H9 (cell line): ENCODE data around the gene PI16. TPM values are rescaled to one million over a fixed set of nuclear protein-coding genes. Genes with fewer than 3 reads are reported as not detected.

Experiments
- DNase-seq: peaks from one replicate; pipeline ENCODE4 v3.0.0-alpha.2; 2017
- H2AFZ ChIP-seq: one replicate; pipeline ENCODE4 v1.6.1; 2013; ENCODE audit warnings: mild to moderate bottlenecking, low read length, control low read depth, moderate library complexity
- H2AK5ac ChIP-seq: 2 replicates; pipeline ENCODE4 v1.6.1; 2013; ENCODE audit warnings: low read length, control low read depth, mixed read lengths; ENCODE audit not compliant: insufficient read length
- H2BK120ac ChIP-seq: one replicate; pipeline ENCODE4 v1.6.1; 2013; ENCODE audit warnings: low read depth, mild to moderate bottlenecking, low read length, control low read depth, inconsistent platforms; ENCODE audit not compliant: poor library complexity, severe bottlenecking
- H2BK12ac ChIP-seq: 2 replicates; pipeline ENCODE4 v1.6.1; 2013; ENCODE audit warnings: low read length, control low read depth, mixed read lengths, low read depth; ENCODE audit not compliant: insufficient read length
- H2BK15ac ChIP-seq: 2 replicates; pipeline ENCODE4 v1.6.1; 2013; ENCODE audit warnings: low read depth, low read length, control low read depth
- H2BK20ac ChIP-seq: one replicate; pipeline ENCODE4 v1.6.1; 2013; ENCODE audit warnings: low read depth, mild to moderate bottlenecking, low read length, control low read depth, inconsistent platforms; ENCODE audit not compliant: poor library complexity, severe bottlenecking
- H2BK5ac ChIP-seq: 2 replicates; pipeline ENCODE4 v1.6.1; 2013; ENCODE audit warnings: low read length, control low read depth, mixed read lengths; ENCODE audit not compliant: insufficient read length
- H3K14ac ChIP-seq: 2 replicates; pipeline ENCODE4 v1.6.1; 2013; ENCODE audit warnings: low read length, control low read depth; ENCODE audit not compliant: insufficient read depth
- H3K18ac ChIP-seq: 2 replicates; pipeline ENCODE4 v1.6.1; 2013; ENCODE audit warnings: low read depth, mild to moderate bottlenecking, mixed read lengths, low read length, control low read depth; ENCODE audit not compliant: insufficient read length
- H3K23ac ChIP-seq: 2 replicates; pipeline ENCODE4 v1.6.1; 2013; ENCODE audit warnings: low read length, control low read depth, mixed read lengths, low read depth; ENCODE audit not compliant: insufficient read length
- H3K23me2 ChIP-seq: 2 replicates; pipeline ENCODE4 v1.6.1; 2013; ENCODE audit warnings: low read depth, mild to moderate bottlenecking, mixed read lengths, low read length, control low read depth; ENCODE audit not compliant: insufficient read length, poor library complexity, severe bottlenecking
- H3K27ac ChIP-seq: 2 replicates; pipeline ENCODE4 v1.5.1; 2013; ENCODE audit warnings: low read length, control low read depth, mixed read lengths, low read depth; ENCODE audit not compliant: insufficient read length
- H3K27me3 ChIP-seq: 2 replicates; pipeline ENCODE4 v1.6.1; 2013; ENCODE audit warnings: low read length, control low read depth, inconsistent platforms; ENCODE audit not compliant: insufficient read depth
- H3K4ac ChIP-seq: 2 replicates; pipeline ENCODE4 v1.6.1; 2013; ENCODE audit warnings: low read depth, mild to moderate bottlenecking, control low read depth, inconsistent platforms, low read length, moderate library complexity
- H3K4me1 ChIP-seq: 2 replicates; pipeline ENCODE4 v1.6.1; 2013; ENCODE audit warnings: low read length, control low read depth, inconsistent platforms; ENCODE audit not compliant: insufficient read depth
- H3K4me2 ChIP-seq: 2 replicates; pipeline ENCODE4 v1.6.1; 2013; ENCODE audit warnings: low read length, control low read depth, mixed read lengths; ENCODE audit not compliant: insufficient read length, insufficient read depth
- H3K56ac ChIP-seq: 2 replicates; pipeline ENCODE4 v1.6.1; 2013; ENCODE audit warnings: low read depth, mild to moderate bottlenecking, mixed read lengths, low read length, control low read depth; ENCODE audit not compliant: insufficient read length
- H3K79me1 ChIP-seq: 2 replicates; pipeline ENCODE4 v1.6.1; 2013; ENCODE audit warnings: low read depth, mild to moderate bottlenecking, moderate library complexity, low read length, control low read depth, inconsistent platforms; ENCODE audit not compliant: insufficient read depth, poor library complexity, severe bottlenecking
- H3K79me2 ChIP-seq: 2 replicates; pipeline ENCODE4 v1.6.1; 2013; ENCODE audit warnings: low read length, control low read depth, inconsistent platforms; ENCODE audit not compliant: insufficient read depth
- H3K9ac ChIP-seq: 2 replicates; pipeline ENCODE4 v1.6.1; 2013; ENCODE audit warnings: low read length, control low read depth, mixed read lengths; ENCODE audit not compliant: insufficient read length; ENCODE audit errors: extremely low read depth
- H3K9me3 ChIP-seq: one replicate; pipeline ENCODE4 v1.6.1; 2013; ENCODE audit warnings: low read depth, low read length, inconsistent platforms; ENCODE audit not compliant: control insufficient read depth
- H3T11ph ChIP-seq: one replicate; pipeline ENCODE4 v1.6.1; 2013; ENCODE audit warnings: mild to moderate bottlenecking, low read length, control low read depth, inconsistent platforms
- H4K20me1 ChIP-seq: one replicate; pipeline ENCODE4 v1.6.1; 2013; ENCODE audit not compliant: control insufficient read depth, insufficient read length, insufficient read depth
- H4K5ac ChIP-seq: 2 replicates; pipeline ENCODE4 v1.6.1; 2013; ENCODE audit warnings: low read depth, mild to moderate bottlenecking, mixed read lengths, low read length, control low read depth; ENCODE audit not compliant: insufficient read length
- H4K8ac ChIP-seq: replicated peaks from 2 replicates; pipeline ENCODE4 v1.6.1; 2013; ENCODE audit warnings: low read length, control low read depth, mixed read lengths, low read depth; ENCODE audit not compliant: insufficient read length
- H4K91ac ChIP-seq: 2 replicates; pipeline ENCODE4 v1.6.1; 2013; ENCODE audit warnings: low read depth, mild to moderate bottlenecking, moderate library complexity, mixed read lengths, low read length, control low read depth; ENCODE audit not compliant: insufficient read length
- H3K27ac Mint-ChIP-seq, 3 experiments: 2 replicates in 2 of 3; 3 replicates in 1 of 3; pipeline ENCODE4 v1.8.0; 2020 to 2021; ENCODE audit warnings: mixed read lengths in 3 of 3, mild to moderate bottlenecking in 1 of 3, moderate library complexity in 1 of 3
- H3K27me3 Mint-ChIP-seq: 2 replicates; pipeline ENCODE4 v1.8.0; 2021; ENCODE audit warnings: low read depth, mild to moderate bottlenecking, moderate library complexity, mixed read lengths
- H3K36me3 Mint-ChIP-seq, 3 experiments: 2 replicates in 2 of 3; 3 replicates in 1 of 3; pipeline ENCODE4 v1.8.0; 2020 to 2021; ENCODE audit warnings: low read depth in 3 of 3, mixed read lengths in 3 of 3; ENCODE audit not compliant: insufficient read depth in 1 of 3
- H3K4me1 Mint-ChIP-seq, 2 experiments: 2 replicates each; pipeline ENCODE4 v1.8.0; 2020; ENCODE audit warnings: mixed read lengths in 2 of 2
- H3K4me3 Mint-ChIP-seq, 2 experiments: 2 replicates in 1 of 2; 3 replicates in 1 of 2; pipeline ENCODE4 v1.8.0; 2020 to 2021; ENCODE audit warnings: mild to moderate bottlenecking in 2 of 2, mixed read lengths in 2 of 2, moderate library complexity in 1 of 2
- H3K9me3 Mint-ChIP-seq, 2 experiments: 2 replicates in 1 of 2; 3 replicates in 1 of 2; pipeline ENCODE4 v1.8.0; 2020; ENCODE audit warnings: mild to moderate bottlenecking in 2 of 2, mixed read lengths in 2 of 2, moderate library complexity in 1 of 2
- CTCF ChIP-seq: fragments of 200-600 bp; sonication (generic); conservative IDR thresholded peaks from 3 replicates; pipeline ENCODE4 v1.8.0; 2021; ENCODE audit warnings: antibody characterized with exemption, mild to moderate bottlenecking
- WGBS: extraction: QIAGEN DNeasy Blood & Tissue Kit; methylation state at CpG from one replicate; pipeline ENCODE4 v1.1.7; 2013; ENCODE audit warnings: missing lambda C conversion rate, low lambda C conversion rate, mixed read lengths; ENCODE audit not compliant: insufficient read length; ENCODE audit errors: extremely low coverage; 5-methylcytosine and 5-hydroxymethylcytosine counted together
- total RNA-seq: library from RNA; stranded (reverse); gene quantifications from 2 replicates; pipeline ENCODE4 v1.2.1, GENCODE V29; 2021

The PI16 gene
- total RNA-seq, 1 experiment from 2014 or later = not detected

GRCh38 chr6:36997811-36998722, 43.5 kb downstream of the PI16 start:
- H2AFZ ChIP-seq = no peak overlapping the region
- H3K9ac ChIP-seq = no peak overlapping the region

More at GRCh38 chr6:36997811-36998722, 43.5 kb downstream of the PI16 start:
- no peak overlapping the region for H4K5ac ChIP-seq
- H3K23me2 ChIP-seq = no peaks in the 10 kb centered on the region
- no peak overlapping the region for H2BK20ac ChIP-seq
- no peak overlapping the region for H4K8ac ChIP-seq
- H3K36me3 Mint-ChIP-seq = no peaks in the 10 kb centered on the region
- H3K9me3 ChIP-seq = no peaks in the 10 kb centered on the region
- H3K79me1 ChIP-seq = no peaks in the 10 kb centered on the region
- H3K23ac ChIP-seq = no peak overlapping the region
- H3K4me3 Mint-ChIP-seq = no peak overlapping the region
- peaks cover 6% of the 10 kb centered on the region for H3K27me3 Mint-ChIP-seq
- no peak overlapping the region for H3K14ac ChIP-seq
- H3T11ph ChIP-seq = no peak overlapping the region
- no CpG with 5 or more reads among the region's 18 CpGs for WGBS
- no peaks in the 10 kb centered on the region for H4K20me1 ChIP-seq
- H3K4me1 ChIP-seq = no peaks in the 10 kb centered on the region; the same call in 1 of the 2 replicates
- peaks cover 8 to 29% of the 10 kb centered on the region in 2 experiments; a peak in 3 of 4 replicates for H3K4me1 Mint-ChIP-seq
- H2BK12ac ChIP-seq = no peak overlapping the region
- no peaks in the 10 kb centered on the region for H3K79me2 ChIP-seq
- H3K4me2 ChIP-seq = no peak overlapping the region
- H3K18ac ChIP-seq = no peak overlapping the region
- H2BK120ac ChIP-seq = no peak overlapping the region
- no peak overlapping the region for H3K27ac Mint-ChIP-seq
- H3K27ac ChIP-seq = no peak overlapping the region
- no peak overlapping the region for H3K56ac ChIP-seq
- no peak for TF ChIP-seq CTCF
- no peak for DNase-seq
- H4K91ac ChIP-seq = no peak overlapping the region
- no peak overlapping the region for H2BK15ac ChIP-seq
- no peak overlapping the region for H2AK5ac ChIP-seq
- no peaks in the 10 kb centered on the region for H3K9me3 Mint-ChIP-seq
- no peaks in the 10 kb centered on the region for H3K27me3 ChIP-seq
- H3K4ac ChIP-seq = no peak overlapping the region
- no peak overlapping the region for H2BK5ac ChIP-seq
